Measurements from ENCODE around the gene LGR6.
"Not testable (repeated sequence)": the region's sequence is repeated elsewhere in the genome, so short reads cannot be mapped to it uniquely, and the experiment has no call there.

Gene LGR6

GRCh38 chr1:202255343-202255742, 61.7 kb downstream of the LGR6 start:
- no peaks in the 10 kb centered on the region for H3K4me1 ChIP-seq
- H3K36me3 ChIP-seq (ENCODE audit: control insufficient read depth, insufficient read depth, low read length), result no peaks in the 10 kb centered on the region
- no peak for TF ChIP-seq CTCF (IDR thresholded peaks at IDR 0.05)
- no peaks in the 10 kb centered on the region for H3K79me2 ChIP-seq
- no peak overlapping the region for H3K4me2 ChIP-seq (ENCODE audit: low read length)
- no peaks in the 10 kb centered on the region for H3K9me3 ChIP-seq (ENCODE audit: control insufficient read depth, low read length)
- H3K27ac ChIP-seq, result no peak overlapping the region
- H3K27me3 ChIP-seq (ENCODE audit: control insufficient read depth, insufficient read depth, low read length), result no peaks in the 10 kb centered on the region
- H3K9ac ChIP-seq, result no peak overlapping the region
- H2AFZ ChIP-seq, result no peak overlapping the region
- no peak overlapping the region for H3K4me3 ChIP-seq (ENCODE audit: low read depth, low read length)

DNA sequence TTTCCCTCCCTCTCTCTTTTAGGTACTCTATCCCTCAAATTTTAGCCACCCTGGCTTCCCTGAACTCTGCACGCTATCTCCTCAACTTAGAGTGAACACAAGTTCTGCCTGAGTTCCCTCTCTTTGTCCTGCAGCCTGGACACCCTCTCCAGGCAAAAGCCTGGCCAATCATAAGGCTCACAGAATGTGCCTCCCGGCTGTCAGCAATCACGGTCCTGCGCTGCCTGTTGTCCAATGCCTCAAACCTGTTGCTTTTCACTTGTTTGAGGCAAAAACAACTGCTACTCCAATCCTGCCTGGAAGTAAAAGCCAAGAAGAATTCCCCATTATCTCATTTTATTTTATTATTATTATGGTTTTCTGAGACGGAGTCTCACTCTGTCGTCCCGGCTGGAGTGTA, 66.1 kb downstream of the LGR6 start:
- Histone ChIP-seq H3K4me2 (ENCODE audit: low read length) (no peak overlapping the region), H3K4me3 (ENCODE audit: low read depth, low read length) (no peak overlapping the region), H3K27me3 (ENCODE audit: control insufficient read depth, insufficient read depth, low read length) (no peaks in the 10 kb centered on the region), H3K4me1 (no peaks in the 10 kb centered on the region), H3K36me3 (ENCODE audit: control insufficient read depth, insufficient read depth, low read length) (no peaks in the 10 kb centered on the region), H3K9ac (no peak overlapping the region), H2AFZ (no peak overlapping the region), H3K79me2 (no peaks in the 10 kb centered on the region), H3K9me3 (ENCODE audit: control insufficient read depth, low read length) (no peaks in the 10 kb centered on the region), H3K27ac (no peak overlapping the region)
- no peak for TF ChIP-seq CTCF (IDR thresholded peaks at IDR 0.05)

DNA sequence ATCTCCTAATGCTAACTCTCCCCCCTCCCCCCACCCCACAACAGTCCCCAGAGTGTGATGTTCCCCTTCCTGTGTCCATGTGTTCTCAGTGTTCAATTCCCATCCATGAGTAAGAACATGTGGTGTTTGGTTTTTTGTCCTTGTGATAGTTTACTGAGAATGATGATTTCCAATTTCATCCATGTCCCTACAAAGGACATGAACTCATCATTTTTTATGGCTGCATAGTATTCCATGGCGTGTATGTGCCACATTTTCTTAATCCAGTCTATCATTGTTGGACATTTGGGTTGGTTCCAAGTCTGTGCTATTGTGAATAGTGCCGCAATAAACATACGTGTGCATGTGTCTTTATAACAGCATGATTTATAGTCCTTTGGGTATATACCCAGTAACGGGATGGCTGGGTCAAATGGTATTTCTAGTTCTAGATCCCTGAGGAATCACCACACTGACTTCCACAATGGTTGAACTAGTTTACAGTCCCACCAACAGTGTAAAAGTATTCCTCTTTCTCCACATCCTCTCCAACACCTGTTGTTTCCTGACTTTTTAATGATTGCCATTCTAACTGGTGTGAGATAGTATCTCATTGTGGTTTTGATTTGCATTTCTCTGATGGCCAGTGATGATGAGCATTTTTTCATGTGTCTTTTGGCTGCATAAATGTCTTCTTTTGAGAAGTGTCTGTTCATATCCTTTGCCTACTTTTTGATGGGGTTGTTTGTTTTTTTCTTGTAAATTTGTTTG, 67.8 kb downstream of the LGR6 start:
- H3K27me3 ChIP-seq (ENCODE audit: control insufficient read depth, insufficient read depth, low read length); H3K79me2 ChIP-seq; H3K4me1 ChIP-seq; H2AFZ ChIP-seq; H3K27ac ChIP-seq; H3K36me3 ChIP-seq (ENCODE audit: control insufficient read depth, insufficient read depth, low read length); H3K4me3 ChIP-seq (ENCODE audit: low read depth, low read length); H3K9me3 ChIP-seq (ENCODE audit: control insufficient read depth, low read length); H3K4me2 ChIP-seq (ENCODE audit: low read length); H3K9ac ChIP-seq: not testable (repeated sequence)

- Histone ChIP-seq H3K27me3 (ENCODE audit: control insufficient read depth, insufficient read depth, low read length) (no peaks in the 10 kb centered on the region), H3K9ac (no peak overlapping the region), H3K79me2 (no peaks in the 10 kb centered on the region), H3K9me3 (ENCODE audit: control insufficient read depth, low read length) (no peaks in the 10 kb centered on the region), H2AFZ (no peak overlapping the region), H3K4me1 (no peaks in the 10 kb centered on the region), H3K27ac (no peak overlapping the region), H3K36me3 (ENCODE audit: control insufficient read depth, insufficient read depth, low read length) (no peaks in the 10 kb centered on the region), H3K4me2 (ENCODE audit: low read length) (no peak overlapping the region), H3K4me3 (ENCODE audit: low read depth, low read length) (no peak overlapping the region)
- no peak for TF ChIP-seq CTCF (IDR thresholded peaks at IDR 0.05)
Measured at GRCh38 chr1:202263628-202264027, 70.0 kb downstream of the LGR6 start.

- Histone ChIP-seq H3K27ac (no peak overlapping the region), H3K9me3 (ENCODE audit: control insufficient read depth, low read length) (no peaks in the 10 kb centered on the region), H3K9ac (no peak overlapping the region), H3K36me3 (ENCODE audit: control insufficient read depth, insufficient read depth, low read length) (no peaks in the 10 kb centered on the region), H3K27me3 (ENCODE audit: control insufficient read depth, insufficient read depth, low read length) (no peaks in the 10 kb centered on the region), H3K4me2 (ENCODE audit: low read length) (no peak overlapping the region), H3K4me1 (no peaks in the 10 kb centered on the region), H3K4me3 (ENCODE audit: low read depth, low read length) (no peak overlapping the region), H3K79me2 (no peaks in the 10 kb centered on the region), H2AFZ (no peak overlapping the region)
- no peak for TF ChIP-seq CTCF (IDR thresholded peaks at IDR 0.05)
Measured at GRCh38 chr1:202264300-202264699, 70.7 kb downstream of the LGR6 start.
